GM18502 (cell line): ENCODE data around the gene ZNF469.

Source experiments
- ATAC-seq: cut with Tn5 transposase; IDR thresholded peaks from one replicate; pipeline ENCODE4 v1.9.1; 2021; ENCODE audit warnings: mild to moderate bottlenecking; ENCODE audit not compliant: unreplicated experiment, poor library complexity

The ZNF469 gene

GRCh38 chr16:88382491-88383400, at the start of gene ZNF469:
TSS of gene ZNF469 (plus strand) at chr16:88382959. CDS start at chr16:88427471, 44,512 bp downstream.
- no peak for ATAC-seq

- no peak for ATAC-seq
These were observed 48.6 kb upstream of the ZNF469 start for GRCh38 chr16:88333848-88334777.

GRCh38 chr16:88334778-88335720, 47.7 kb upstream of the ZNF469 start:
- ATAC-seq = no peak

- no peak for ATAC-seq
These were observed 45.7 kb upstream of the ZNF469 start for GRCh38 chr16:88337021-88337420.

GRCh38 chr16:88337538-88337937, 45.2 kb upstream of the ZNF469 start:
- no peak for ATAC-seq

- ATAC-seq = no peak
These were observed 44.6 kb upstream of the ZNF469 start for GRCh38 chr16:88338111-88338510.

GRCh38 chr16:88338896-88339295, 43.9 kb upstream of the ZNF469 start:
- no peak for ATAC-seq

GRCh38 chr16:88339930-88340754, 42.6 kb upstream of the ZNF469 start:
- ATAC-seq = no peak

GRCh38 chr16:88340755-88341150, 42.0 kb upstream of the ZNF469 start:
- ATAC-seq = no peak

GRCh38 chr16:88341551-88342290, 41.0 kb upstream of the ZNF469 start:
- no peak for ATAC-seq

- no peak for ATAC-seq
These were observed 40.3 kb upstream of the ZNF469 start for GRCh38 chr16:88342491-88342890.

GRCh38 chr16:88343271-88343791, 39.4 kb upstream of the ZNF469 start:
- ATAC-seq = no peak

- no peak for ATAC-seq
These were observed 38.2 kb upstream of the ZNF469 start for GRCh38 chr16:88344411-88345030.

GRCh38 chr16:88345031-88345720, 37.6 kb upstream of the ZNF469 start:
- no peak for ATAC-seq

- no peak for ATAC-seq
These were observed 36.8 kb upstream of the ZNF469 start for GRCh38 chr16:88345721-88346560.
